ENCODE results near the gene SLC2A1. TPM values are rescaled to one million over a fixed set of nuclear protein-coding genes. Genes with fewer than 3 reads are reported as not detected.
A peak's percentile ranks its signal among the peaks of the same experiment; 100 is the strongest.

Gene SLC2A1
- total RNA-seq, 2 donors from 2014 or later: 4.2 to 13.2 TPM

- H3K36me3 ChIP-seq (replicated peaks in 1 of 2; ENCODE audit: insufficient read depth in 1 of 2, low read depth in 2 of 2): no peaks in the 10 kb centered on the region
- H3K4me1 ChIP-seq: peaks cover 23% of the 10 kb centered on the region
- no peaks in the 10 kb centered on the region for H3K27me3 ChIP-seq
- H3K4me3 ChIP-seq: no peak overlapping the region
- DNase-seq (no peak), ATAC-seq (no peak)
- TF ChIP-seq POLR2A (IDR thresholded peaks at IDR 0.05) (no peak), CTCF (IDR thresholded peaks at IDR 0.05) (no peak)
- H3K9me3 ChIP-seq: no peaks in the 10 kb centered on the region
- WGBS, 2 donors: 82 to 84% methylated on average over 6 of the region's 6 CpGs
- H3K27ac ChIP-seq: no peak overlapping the region
- intact Hi-C loops (cut with DNase I): no loop called here
Observed at GRCh38 chr1:42961312-42962091, 2.8 kb upstream of the SLC2A1 start.

GRCh38 chr1:42960566-42961311 is 2.1 kb upstream of the SLC2A1 start:
- no peak for DNase-seq
- intact Hi-C loops (cut with DNase I): no loop called here
- Histone ChIP-seq H3K27ac (no peak overlapping the region), H3K4me3 (no peak overlapping the region), H3K9me3 (no peaks in the 10 kb centered on the region), H3K27me3 (no peaks in the 10 kb centered on the region), H3K4me1 (peaks cover 23% of the 10 kb centered on the region), H3K36me3 (replicated peaks in 1 of 2; ENCODE audit: insufficient read depth in 1 of 2, low read depth in 2 of 2) (no peaks in the 10 kb centered on the region)
- WGBS, 2 donors: 80 to 85% methylated on average over 8 to 9 of the region's 9 CpGs
- no peak for TF ChIP-seq CTCF (IDR thresholded peaks at IDR 0.05)
- TF ChIP-seq POLR2A (IDR thresholded peaks at IDR 0.05): no peak
- no peak for ATAC-seq

- peaks cover 20% of the 10 kb centered on the region for H3K4me1 ChIP-seq
- WGBS, 2 donors: 91 to 100% methylated on average over 1 of the region's 1 CpG
- H3K9me3 ChIP-seq: no peaks in the 10 kb centered on the region
- H3K36me3 ChIP-seq (replicated peaks in 1 of 2; ENCODE audit: insufficient read depth in 1 of 2, low read depth in 2 of 2): no peaks in the 10 kb centered on the region
- intact Hi-C loops (cut with DNase I): no loop called here
- no peak for TF ChIP-seq POLR2A (IDR thresholded peaks at IDR 0.05)
- no peak for TF ChIP-seq CTCF (IDR thresholded peaks at IDR 0.05)
- no peak for DNase-seq
- no peak overlapping the region for H3K4me3 ChIP-seq
- no peak for ATAC-seq
- H3K27ac ChIP-seq: no peak overlapping the region
- H3K27me3 ChIP-seq: no peaks in the 10 kb centered on the region
Observed at GRCh38 chr1:42960122-42960390, 1.4 kb upstream of the SLC2A1 start.

GRCh38 chr1:42957880-42958487 is 684 bp downstream of the SLC2A1 start:
- peak overlapping the region; percentile 19 to 65 for H3K4me3 ChIP-seq
- WGBS, 2 donors: 1% methylated on average over 16 to 64 of the region's 72 CpGs
- no peaks in the 10 kb centered on the region for H3K27me3 ChIP-seq
- H3K36me3 ChIP-seq (replicated peaks in 1 of 2; ENCODE audit: insufficient read depth in 1 of 2, low read depth in 2 of 2): no peaks in the 10 kb centered on the region
- H3K27ac ChIP-seq: peak overlapping the region in 3 of 4 donors; percentile 60 to 88 (median 81)
- ATAC-seq (peak; percentile 73), DNase-seq (peak; percentile 48 to 66 (median 50))
- no peaks in the 10 kb centered on the region for H3K9me3 ChIP-seq
- intact Hi-C loops (cut with DNase I): no loop called here
- H3K4me1 ChIP-seq: peaks cover 20% of the 10 kb centered on the region
- TF ChIP-seq CTCF (IDR thresholded peaks at IDR 0.05) (peak in 1 of 7 experiments; percentile 13), POLR2A (IDR thresholded peaks at IDR 0.05) (no peak)
